ENCODE results near the gene UBE2E3. TPM values are rescaled to one million over a fixed set of nuclear protein-coding genes. Genes with fewer than 3 reads are reported as not detected.

Gene UBE2E3
- total and polyA plus RNA-seq, 2 of the 13 experiments (the other 11 are each of a cell fraction or from before 2014, with no cell fraction given): 45.7 to 92.6 TPM

- no peaks in the 10 kb centered on the region for H3K9me3 ChIP-seq (ENCODE audit: low read length)
- no peak overlapping the region for H2AFZ ChIP-seq (ENCODE audit: low read length)
- H3K4me1 ChIP-seq (ENCODE audit: insufficient read depth, low read length): peaks cover 6% of the 10 kb centered on the region
- in situ Hi-C loops (cut with HindIII; ENCODE audit: extremely low pct_ligation_motif_present, low pct_unique_long_range_greater_than_20kb): no loop called here
- no peak for ATAC-seq
- intact Hi-C loops (cut with micrococcal nuclease; ENCODE audit: unreplicated experiment): loop anchor here (10.0 kb wide), 1 partner anchor 687 kb away; no protein-coding TSS in a partner anchor
- DNase-seq (ENCODE audit: low spot score): no peak
- H3K27ac ChIP-seq (ENCODE audit: extremely low read length, insufficient read depth, low read length): no peak overlapping the region
- ChIA-PET CTCF (ENCODE audit: low intra/inter-chr PET ratio, low total read pairs) (no interaction called here), POLR2A (interaction anchor here (2.9 kb wide), 1 partner anchor 8 kb away, joined by 8 read pairs; the partner anchor contains the start of gene UBE2E3)
- TF ChIP-seq MAFK (conservative IDR thresholded peaks at IDR 0.05 in 1 of 2, IDR thresholded peaks at IDR 0.05 in 1 of 2; ENCODE audit: low read length in 2 of 2): peak; percentile 39 to 78; a peak in 3 of 4 replicates
- no peak for TF ChIP-seq MXD3 (CRISPR knock-in tag; IDR thresholded peaks at IDR 0.05)
- no peak overlapping the region for H3K9ac ChIP-seq (ENCODE audit: insufficient read depth, low read depth, low read length)
- H3K27me3 ChIP-seq (ENCODE audit: control insufficient read depth in 1 of 2, insufficient read depth in 2 of 2, low read length in 2 of 2): no peaks in the 10 kb centered on the region
- no peaks in the 10 kb centered on the region for H3K79me2 ChIP-seq (ENCODE audit: insufficient read depth, low read length)
- H3K4me2 ChIP-seq (ENCODE audit: low read depth, low read length): no peak overlapping the region
- no peak overlapping the region for H3K4me3 ChIP-seq (replicated peaks in 1 of 3; ENCODE audit: insufficient read depth in 1 of 3, low read depth in 2 of 3, low read length in 3 of 3)
- WGBS (ENCODE audit: low lambda C conversion rate): 89% methylated on average over 1 of the region's 1 CpG
- H3K36me3 ChIP-seq (replicated peaks in 1 of 2; ENCODE audit: control insufficient read depth in 1 of 2, insufficient read depth in 2 of 2, low read length in 2 of 2): no peaks in the 10 kb centered on the region
- BruUV-seq (replicated peaks): no TSS peak
- H4K20me1 ChIP-seq (ENCODE audit: insufficient read depth, low read length): no peaks in the 10 kb centered on the region
- FAIRE-seq: no peak
These were observed 8.6 kb upstream of the UBE2E3 start for GRCh38 chr2:180971811-180972210.

GRCh38 chr2:180975585-180975984, 4.8 kb upstream of the UBE2E3 start:
- in situ Hi-C loops (cut with HindIII; ENCODE audit: extremely low pct_ligation_motif_present, low pct_unique_long_range_greater_than_20kb) (no loop called here), intact Hi-C loops (cut with micrococcal nuclease; ENCODE audit: unreplicated experiment) (loop anchor here (10.0 kb wide), 1 partner anchor 691 kb away; no protein-coding TSS in a partner anchor)
- no peak for FAIRE-seq
- Histone ChIP-seq H2AFZ (ENCODE audit: low read length) (no peak overlapping the region), H3K9me3 (ENCODE audit: low read length) (no peaks in the 10 kb centered on the region), H3K4me2 (ENCODE audit: low read depth, low read length) (no peak overlapping the region), H3K27ac (ENCODE audit: extremely low read length, insufficient read depth, low read length) (no peak overlapping the region), H3K79me2 (ENCODE audit: insufficient read depth, low read length) (no peaks in the 10 kb centered on the region), H3K27me3 (ENCODE audit: control insufficient read depth in 1 of 2, insufficient read depth in 2 of 2, low read length in 2 of 2) (no peaks in the 10 kb centered on the region), H3K4me3 (replicated peaks in 1 of 3; ENCODE audit: insufficient read depth in 1 of 3, low read depth in 2 of 3, low read length in 3 of 3) (no peak overlapping the region), H3K9ac (ENCODE audit: insufficient read depth, low read depth, low read length) (no peak overlapping the region), H3K36me3 (replicated peaks in 1 of 2; ENCODE audit: control insufficient read depth in 1 of 2, insufficient read depth in 2 of 2, low read length in 2 of 2) (no peaks in the 10 kb centered on the region), H4K20me1 (ENCODE audit: insufficient read depth, low read length) (no peaks in the 10 kb centered on the region), H3K4me1 (ENCODE audit: insufficient read depth, low read length) (peaks cover 21% of the 10 kb centered on the region)
- TF ChIP-seq NFE2L1 (CRISPR knock-in tag; IDR thresholded peaks at IDR 0.05; ENCODE audit: borderline replicate concordance) (no peak), RBFOX2 (IDR thresholded peaks at IDR 0.05; ENCODE audit: low read depth, low read length) (no peak), REL (CRISPR knock-in tag; conservative IDR thresholded peaks at IDR 0.05) (no peak), PAXIP1 (CRISPR knock-in tag; conservative IDR thresholded peaks at IDR 0.05) (no peak), LCORL (IDR thresholded peaks at IDR 0.05) (no peak), LCORL (CRISPR knock-in tag; IDR thresholded peaks at IDR 0.05) (no peak), CEBPB (IDR thresholded peaks at IDR 0.05; ENCODE audit: borderline replicate concordance, low read depth, low read length) (0 out of 2 replicates have a peak, but pooled peaks have one; percentile 13), YEATS4 (CRISPR knock-in tag; IDR thresholded peaks at IDR 0.05; ENCODE audit: borderline replicate concordance) (no peak), RBM39 (IDR thresholded peaks at IDR 0.05; ENCODE audit: low read depth, low read length, poor library complexity, severe bottlenecking) (no peak)
- POLR2A ChIA-PET: no interaction called here
- no peak for ATAC-seq
- no peak for DNase-seq (ENCODE audit: low spot score)
- CTCF ChIA-PET (ENCODE audit: low intra/inter-chr PET ratio, low total read pairs): no interaction called here
- no TSS peak for BruUV-seq (replicated peaks)
- 14% methylated on average over 2 of the region's 2 CpGs for WGBS (ENCODE audit: low lambda C conversion rate)
